Vagina (tissue), 2 donors: ENCODE measurements around the gene ATP8A2. TPM values are rescaled to one million over a fixed set of nuclear protein-coding genes. Genes with fewer than 3 reads are reported as not detected.

ENCODE experiments used
- DNase-seq, 2 donors: peaks; one replicate each; pipeline ENCODE4 v3.0.0-alpha.2; 2017; ENCODE audit errors: extremely low spot score in 2 of 2
- H3K27ac ChIP-seq: fragments of 200-600 bp; sonication (generic); one replicate; pipeline ENCODE4 v1.5.1; 2019
- H3K27me3 ChIP-seq: fragments of 200-600 bp; sonication (generic); one replicate; pipeline ENCODE4 v1.5.1; 2019
- H3K36me3 ChIP-seq, 2 donors: fragments of 200-600 bp; sonication (generic); one replicate each; pipeline ENCODE4 v1.5.1; 2017 to 2019
- H3K4me1 ChIP-seq: fragments of 200-600 bp; sonication (generic); one replicate; pipeline ENCODE4 v1.5.1; 2019
- H3K4me3 ChIP-seq, 2 donors: fragments of 200-600 bp; sonication (generic); 1 replicate in 1 of 2; 2 replicates in 1 of 2; pipeline ENCODE4 v1.5.1; 2016 to 2019
- H3K9me3 ChIP-seq: fragments of 200-600 bp; sonication (generic); one replicate; pipeline ENCODE4 v1.5.1; 2019
- CTCF ChIP-seq, 3 experiments: fragments of 450-650 bp in 2 of 3; fragments of 200-600 bp in 1 of 3; sonication (generic) in 1 of 3; IDR thresholded peaks; one replicate each; pipeline ENCODE4 v1.5.1; 2017 to 2019; ENCODE audit warnings: antibody characterized with exemption in 3 of 3, mild to moderate bottlenecking in 2 of 3, moderate library complexity in 2 of 3
- POLR2A ChIP-seq, 2 donors: fragments of 450-650 bp; IDR thresholded peaks; one replicate each; pipeline ENCODE4 v1.6.1; 2017; ENCODE audit warnings: antibody characterized with exemption in 2 of 2, mild to moderate bottlenecking in 2 of 2, moderate library complexity in 2 of 2
- POLR2AphosphoS5 ChIP-seq, 2 donors: sonication (generic); formaldehyde crosslinking; IDR thresholded peaks; one replicate each; pipeline ENCODE4 v1.9.0; 2017; ENCODE audit warnings: antibody characterized with exemption in 2 of 2, mild to moderate bottlenecking in 2 of 2, low read depth in 1 of 2; ENCODE audit not compliant: insufficient read depth in 1 of 2
- intact Hi-C: fragments of 100-400 bp; cut with DNase I; formaldehyde crosslinking; loops from one replicate; pipeline ENCODE4 v1.15.1; 2023
- total RNA-seq: library from RNA; depleted of rRNA; stranded (reverse); fragments of >200 nt; gene quantifications from one replicate; pipeline ENCODE4 v1.2.3, GENCODE V29; 2016

ATP8A2 gene
- total RNA-seq, 1 donor from 2014 or later: 1.5 TPM

- no peaks in the 10 kb centered on the region for H3K9me3 ChIP-seq
- no peak overlapping the region for H3K4me3 ChIP-seq
- TF ChIP-seq POLR2A (IDR thresholded peaks at IDR 0.05) (no peak), CTCF (IDR thresholded peaks at IDR 0.05) (no peak), POLR2AphosphoS5 (IDR thresholded peaks at IDR 0.05; ENCODE audit: insufficient read depth in 1 of 2, low read depth in 1 of 2) (no peak)
- H3K27me3 ChIP-seq: no peaks in the 10 kb centered on the region
- intact Hi-C loops: no loop called here
- H3K27ac ChIP-seq: no peak overlapping the region
- H3K4me1 ChIP-seq: no peaks in the 10 kb centered on the region
- no peaks in the 10 kb centered on the region for H3K36me3 ChIP-seq
- no peak for DNase-seq
Observed at GRCh38 chr13:25469169-25469525, 97.4 kb downstream of the ATP8A2 start.

- Histone ChIP-seq H3K4me1 (no peaks in the 10 kb centered on the region), H3K9me3 (no peaks in the 10 kb centered on the region), H3K27me3 (no peaks in the 10 kb centered on the region), H3K27ac (no peak overlapping the region), H3K4me3 (no peak overlapping the region), H3K36me3 (no peaks in the 10 kb centered on the region)
- intact Hi-C loops: no loop called here
- DNase-seq: no peak
- TF ChIP-seq CTCF (IDR thresholded peaks at IDR 0.05) (no peak), POLR2AphosphoS5 (IDR thresholded peaks at IDR 0.05; ENCODE audit: insufficient read depth in 1 of 2, low read depth in 1 of 2) (no peak)
Observed at GRCh38 chr13:25473864-25474263, 102.1 kb downstream of the ATP8A2 start.

- TF ChIP-seq POLR2A (IDR thresholded peaks at IDR 0.05) (no peak), POLR2AphosphoS5 (IDR thresholded peaks at IDR 0.05; ENCODE audit: insufficient read depth in 1 of 2, low read depth in 1 of 2) (no peak), CTCF (IDR thresholded peaks at IDR 0.05) (no peak)
- no peak overlapping the region for H3K4me3 ChIP-seq
- H3K36me3 ChIP-seq: no peaks in the 10 kb centered on the region
- no peak overlapping the region for H3K27ac ChIP-seq
- intact Hi-C loops: no loop called here
- DNase-seq: no peak
- H3K9me3 ChIP-seq: no peaks in the 10 kb centered on the region
- no peaks in the 10 kb centered on the region for H3K27me3 ChIP-seq
- no peaks in the 10 kb centered on the region for H3K4me1 ChIP-seq
Observed at GRCh38 chr13:25478186-25478585, 106.4 kb downstream of the ATP8A2 start.

- Histone ChIP-seq H3K4me1 (no peaks in the 10 kb centered on the region), H3K4me3 (no peak overlapping the region), H3K36me3 (no peaks in the 10 kb centered on the region), H3K27ac (no peak overlapping the region), H3K9me3 (no peaks in the 10 kb centered on the region), H3K27me3 (no peaks in the 10 kb centered on the region)
- TF ChIP-seq POLR2A (IDR thresholded peaks at IDR 0.05) (no peak), CTCF (IDR thresholded peaks at IDR 0.05) (no peak), POLR2AphosphoS5 (IDR thresholded peaks at IDR 0.05; ENCODE audit: insufficient read depth in 1 of 2, low read depth in 1 of 2) (no peak)
- intact Hi-C loops: no loop called here
- no peak for DNase-seq
Observed at GRCh38 chr13:25489238-25489637, 117.5 kb downstream of the ATP8A2 start.

- no peaks in the 10 kb centered on the region for H3K27me3 ChIP-seq
- intact Hi-C loops: no loop called here
- H3K9me3 ChIP-seq: no peaks in the 10 kb centered on the region
- DNase-seq: no peak
- no peaks in the 10 kb centered on the region for H3K4me1 ChIP-seq
- TF ChIP-seq CTCF (IDR thresholded peaks at IDR 0.05): no peak
- TF ChIP-seq POLR2AphosphoS5 (IDR thresholded peaks at IDR 0.05; ENCODE audit: insufficient read depth in 1 of 2, low read depth in 1 of 2): no peak
- no peak for TF ChIP-seq POLR2A (IDR thresholded peaks at IDR 0.05)
- no peak overlapping the region for H3K27ac ChIP-seq
- H3K4me3 ChIP-seq: no peak overlapping the region
- no peaks in the 10 kb centered on the region for H3K36me3 ChIP-seq
Observed at GRCh38 chr13:25490236-25490635, 118.5 kb downstream of the ATP8A2 start.
